Measurements from ENCODE around the gene RTN4IP1. TPM values are rescaled to one million over a fixed set of nuclear protein-coding genes. Genes with fewer than 3 reads are reported as not detected.

The RTN4IP1 gene
- total and polyA plus RNA-seq, 2 of the 13 experiments (the other 11 are each of a cell fraction or from before 2014, with no cell fraction given), result 5.5 to 17.2 TPM

DNA sequence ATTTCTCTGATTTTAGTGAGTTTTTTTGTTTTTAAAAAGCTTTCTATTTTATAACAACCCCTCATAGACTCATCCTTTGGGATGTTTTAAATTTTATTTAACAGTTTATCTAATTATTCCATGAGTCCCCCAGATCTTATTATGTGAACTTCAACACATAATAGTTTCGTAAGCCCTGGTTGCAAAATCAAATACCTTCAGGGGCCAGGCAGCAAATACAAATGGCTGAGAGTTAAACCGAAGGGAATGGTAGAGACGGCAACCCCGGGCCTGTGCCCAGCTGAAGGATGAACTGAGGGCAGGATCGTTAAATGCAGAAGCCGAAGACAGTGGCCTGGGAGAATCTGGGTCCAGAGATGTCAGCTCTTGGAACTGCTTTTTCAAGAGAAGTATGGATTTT lies 88.4 kb downstream of the RTN4IP1 start (continued):
- TF ChIP-seq ZNF687 (CRISPR knock-in tag; IDR thresholded peaks at IDR 0.05) (no peak), PHF5A (CRISPR knock-in tag; IDR thresholded peaks at IDR 0.05; ENCODE audit: low read depth, unreplicated experiment) (no peak), XRCC5 (optimal IDR thresholded peaks at IDR 0.05; ENCODE audit: low read length) (no peak), E2F2 (CRISPR knock-in tag; IDR thresholded peaks at IDR 0.05; ENCODE audit: borderline replicate concordance) (no peak), ARHGAP35 (CRISPR knock-in tag; IDR thresholded peaks at IDR 0.05; ENCODE audit: borderline replicate concordance) (no peak), GRHL1 (CRISPR knock-in tag; conservative IDR thresholded peaks at IDR 0.05) (no peak), SNAPC2 (CRISPR knock-in tag; IDR thresholded peaks at IDR 0.05) (no peak), ZNF772 (CRISPR knock-in tag; IDR thresholded peaks at IDR 0.05) (no peak), ATF1 (CRISPR knock-in tag; IDR thresholded peaks at IDR 0.05) (no peak), MEF2D (CRISPR knock-in tag; IDR thresholded peaks at IDR 0.05) (no peak), PHF8 (CRISPR knock-in tag; IDR thresholded peaks at IDR 0.05) (no peak), IKZF4 (CRISPR knock-in tag; IDR thresholded peaks at IDR 0.05; ENCODE audit: borderline replicate concordance, low read depth, not compliant biosample characterization) (no peak), TCF7 (IDR thresholded peaks at IDR 0.05; ENCODE audit: low read depth) (no peak), GFI1 (CRISPR knock-in tag; IDR thresholded peaks at IDR 0.05; ENCODE audit: borderline replicate concordance) (no peak), CEBPG (CRISPR knock-in tag; IDR thresholded peaks at IDR 0.05) (peak; percentile 84), TP53 (CRISPR knock-in tag; conservative IDR thresholded peaks at IDR 0.05) (no peak)
- TF ChIP-seq, protein P1, sequence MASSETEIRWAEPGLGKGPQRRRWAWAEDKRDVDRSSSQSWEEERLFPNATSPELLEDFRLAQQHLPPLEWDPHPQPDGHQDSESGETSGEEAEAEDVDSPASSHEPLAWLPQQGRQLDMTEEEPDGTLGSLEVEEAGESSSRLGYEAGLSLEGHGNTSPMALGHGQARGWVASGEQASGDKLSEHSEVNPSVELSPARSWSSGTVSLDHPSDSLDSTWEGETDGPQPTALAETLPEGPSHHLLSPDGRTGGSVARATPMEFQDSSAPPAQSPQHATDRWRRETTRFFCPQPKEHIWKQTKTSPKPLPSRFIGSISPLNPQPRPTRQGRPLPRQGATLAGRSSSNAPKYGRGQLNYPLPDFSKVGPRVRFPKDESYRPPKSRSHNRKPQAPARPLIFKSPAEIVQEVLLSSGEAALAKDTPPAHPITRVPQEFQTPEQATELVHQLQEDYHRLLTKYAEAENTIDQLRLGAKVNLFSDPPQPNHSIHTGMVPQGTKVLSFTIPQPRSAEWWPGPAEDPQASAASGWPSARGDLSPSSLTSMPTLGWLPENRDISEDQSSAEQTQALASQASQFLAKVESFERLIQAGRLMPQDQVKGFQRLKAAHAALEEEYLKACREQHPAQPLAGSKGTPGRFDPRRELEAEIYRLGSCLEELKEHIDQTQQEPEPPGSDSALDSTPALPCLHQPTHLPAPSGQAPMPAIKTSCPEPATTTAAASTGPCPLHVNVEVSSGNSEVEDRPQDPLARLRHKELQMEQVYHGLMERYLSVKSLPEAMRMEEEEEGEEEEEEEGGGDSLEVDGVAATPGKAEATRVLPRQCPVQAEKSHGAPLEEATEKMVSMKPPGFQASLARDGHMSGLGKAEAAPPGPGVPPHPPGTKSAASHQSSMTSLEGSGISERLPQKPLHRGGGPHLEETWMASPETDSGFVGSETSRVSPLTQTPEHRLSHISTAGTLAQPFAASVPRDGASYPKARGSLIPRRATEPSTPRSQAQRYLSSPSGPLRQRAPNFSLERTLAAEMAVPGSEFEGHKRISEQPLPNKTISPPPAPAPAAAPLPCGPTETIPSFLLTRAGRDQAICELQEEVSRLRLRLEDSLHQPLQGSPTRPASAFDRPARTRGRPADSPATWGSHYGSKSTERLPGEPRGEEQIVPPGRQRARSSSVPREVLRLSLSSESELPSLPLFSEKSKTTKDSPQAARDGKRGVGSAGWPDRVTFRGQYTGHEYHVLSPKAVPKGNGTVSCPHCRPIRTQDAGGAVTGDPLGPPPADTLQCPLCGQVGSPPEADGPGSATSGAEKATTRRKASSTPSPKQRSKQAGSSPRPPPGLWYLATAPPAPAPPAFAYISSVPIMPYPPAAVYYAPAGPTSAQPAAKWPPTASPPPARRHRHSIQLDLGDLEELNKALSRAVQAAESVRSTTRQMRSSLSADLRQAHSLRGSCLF (CRISPR knock-in tag; IDR thresholded peaks at IDR 0.05; ENCODE audit: borderline replicate concordance), result no peak

Data from HepG2 (cell line).